GM20000 (cell line): ENCODE data around the gene CPVL.

Experiments used
- DNase-seq: peaks from one replicate; pipeline ENCODE4 v3.0.0; 2012; ENCODE audit warnings: low spot score
- TF ChIP-seq, protein P1 (sequence below): IDR thresholded peaks from 2 replicates; pipeline ENCODE4 v1.5.1; 2012; ENCODE audit warnings: mild to moderate bottlenecking, control low read depth; ENCODE audit errors: extremely low read depth, missing control alignments

CPVL gene

DNA sequence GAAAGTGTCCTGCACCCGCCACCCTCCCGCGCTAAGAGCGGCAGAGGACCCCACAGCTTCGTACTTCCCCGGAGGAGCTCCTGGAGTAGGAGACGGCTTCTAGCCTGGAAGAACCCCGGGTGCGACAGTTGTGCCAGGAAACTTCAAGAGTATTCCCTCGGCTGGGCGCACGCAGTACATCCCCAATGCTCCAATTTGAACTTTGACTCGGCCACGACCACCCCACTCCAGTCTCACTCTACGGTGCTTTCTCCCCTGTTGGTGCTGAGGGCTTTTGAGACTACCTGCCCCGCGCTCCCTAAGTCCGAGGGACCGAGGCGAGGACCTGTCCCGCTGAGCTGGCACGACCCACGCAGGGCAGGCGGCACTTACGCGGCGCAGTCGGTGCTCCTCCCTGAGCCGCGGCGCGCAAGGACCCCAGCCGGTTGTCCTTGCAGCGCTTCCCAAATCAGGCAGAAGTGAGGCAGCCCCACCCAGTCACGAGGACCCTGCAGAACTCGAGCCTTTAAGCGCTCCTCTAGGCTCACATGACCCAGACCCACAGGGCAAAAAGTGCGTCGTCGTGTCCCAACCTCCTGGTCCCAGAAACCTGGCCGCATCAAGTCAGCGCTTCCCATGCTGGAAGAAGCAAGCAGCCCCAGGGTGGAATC lies at the start of gene CPVL:
TSS of gene CPVL (minus strand) at position 481 of the 650 bp plus-strand sequence. CDS start 25,476 bp downstream, outside the sequence.
- TF ChIP-seq, protein P1, sequence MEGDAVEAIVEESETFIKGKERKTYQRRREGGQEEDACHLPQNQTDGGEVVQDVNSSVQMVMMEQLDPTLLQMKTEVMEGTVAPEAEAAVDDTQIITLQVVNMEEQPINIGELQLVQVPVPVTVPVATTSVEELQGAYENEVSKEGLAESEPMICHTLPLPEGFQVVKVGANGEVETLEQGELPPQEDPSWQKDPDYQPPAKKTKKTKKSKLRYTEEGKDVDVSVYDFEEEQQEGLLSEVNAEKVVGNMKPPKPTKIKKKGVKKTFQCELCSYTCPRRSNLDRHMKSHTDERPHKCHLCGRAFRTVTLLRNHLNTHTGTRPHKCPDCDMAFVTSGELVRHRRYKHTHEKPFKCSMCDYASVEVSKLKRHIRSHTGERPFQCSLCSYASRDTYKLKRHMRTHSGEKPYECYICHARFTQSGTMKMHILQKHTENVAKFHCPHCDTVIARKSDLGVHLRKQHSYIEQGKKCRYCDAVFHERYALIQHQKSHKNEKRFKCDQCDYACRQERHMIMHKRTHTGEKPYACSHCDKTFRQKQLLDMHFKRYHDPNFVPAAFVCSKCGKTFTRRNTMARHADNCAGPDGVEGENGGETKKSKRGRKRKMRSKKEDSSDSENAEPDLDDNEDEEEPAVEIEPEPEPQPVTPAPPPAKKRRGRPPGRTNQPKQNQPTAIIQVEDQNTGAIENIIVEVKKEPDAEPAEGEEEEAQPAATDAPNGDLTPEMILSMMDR = no peak
- DNase-seq = no peak

GRCh38 chr7:29194594-29195427 lies 48.5 kb upstream of the CPVL start, which contains the start of gene CHN2:
Gene CHN2, plus strand, starts transcription at chr7:29194775.
- TF ChIP-seq, protein P1 = no peak
- peak; percentile 43 for DNase-seq

DNA sequence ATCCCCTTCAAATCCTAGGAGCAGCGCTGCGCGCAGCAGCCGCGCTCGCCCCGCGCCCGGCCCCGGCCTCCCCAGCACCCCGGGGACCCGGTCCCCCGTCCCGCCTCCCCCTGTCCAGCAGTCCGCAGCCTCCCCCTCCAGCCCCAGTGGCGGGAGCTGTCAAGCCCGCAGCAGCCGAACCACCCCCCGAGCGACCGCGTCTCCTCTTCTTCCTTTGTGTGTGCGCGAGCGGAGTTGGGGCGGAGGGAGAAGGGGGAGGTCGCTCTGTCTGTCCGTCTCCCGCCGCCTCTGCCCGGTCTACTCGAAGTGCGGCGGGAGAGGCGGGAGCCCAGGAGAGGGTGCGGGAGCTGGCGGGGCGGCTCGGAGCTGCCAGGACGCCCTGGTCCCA lies 47.9 kb upstream of the CPVL start:
- no peak for DNase-seq

DNA sequence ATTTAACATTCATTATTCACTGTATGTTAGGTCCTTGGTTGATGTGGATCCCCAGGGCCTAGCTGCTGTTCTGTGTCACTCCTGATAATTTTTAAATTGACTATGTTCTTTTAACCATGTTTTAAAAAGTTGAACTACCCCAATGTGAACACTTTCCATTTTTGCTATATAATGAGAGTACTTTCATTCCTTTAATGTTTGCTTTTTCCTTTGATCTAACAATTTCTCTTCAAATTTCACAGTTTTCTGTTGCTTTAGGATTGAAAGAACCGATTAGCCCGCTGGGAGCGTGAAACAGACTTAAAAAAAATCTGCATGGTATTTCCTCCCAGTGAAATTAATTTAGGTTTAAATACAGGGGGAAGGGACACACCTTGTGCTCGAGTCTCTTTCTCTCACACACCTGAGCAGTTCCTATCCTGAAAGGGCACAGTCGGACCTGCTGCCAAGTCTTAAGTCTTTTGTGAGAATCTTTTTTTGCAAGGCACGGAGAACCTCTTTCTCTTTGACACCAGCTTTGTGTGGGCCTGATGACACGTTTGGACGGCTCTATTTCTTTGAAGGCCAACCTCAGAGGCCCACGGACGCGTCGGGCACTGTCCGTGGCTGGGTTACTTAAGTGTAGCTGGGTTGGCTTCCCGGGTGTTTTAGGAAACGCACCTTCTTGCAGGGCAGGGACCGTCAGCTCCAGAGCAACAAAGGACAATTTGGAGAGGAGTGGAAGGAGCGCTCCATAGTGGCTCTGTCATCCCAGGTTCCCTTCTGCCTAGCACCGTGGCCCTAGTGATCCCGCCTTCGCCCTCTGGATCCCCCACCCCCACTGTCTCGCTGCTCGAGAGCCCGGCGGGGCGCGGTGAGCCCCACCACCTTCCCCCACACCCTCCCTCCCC lies 47.2 kb upstream of the CPVL start:
- TF ChIP-seq, protein P1 = no peak
- DNase-seq = no peak

More for the DNA sequence above, 47.9 kb upstream of the CPVL start:
- TF ChIP-seq, protein P1 = no peak

DNA sequence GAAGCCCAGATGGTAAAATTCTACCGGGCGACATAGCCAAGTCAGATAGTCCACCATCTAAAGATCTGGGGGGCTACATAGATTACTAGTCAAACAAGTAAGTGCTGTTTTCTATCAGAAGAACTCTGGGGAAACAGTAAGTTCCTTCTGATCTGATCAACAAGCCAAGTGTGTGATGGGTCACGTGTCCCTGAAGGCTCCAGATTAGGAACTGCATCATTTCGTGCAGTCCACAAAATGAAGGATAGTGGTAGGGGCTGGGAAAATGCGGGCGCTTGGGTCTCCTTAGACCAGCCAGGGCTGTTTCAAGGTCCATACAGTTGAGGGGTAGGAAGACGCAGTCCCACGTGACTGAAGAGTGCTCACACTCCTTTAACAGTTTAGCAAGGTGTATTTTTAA lies 46.5 kb upstream of the CPVL start:
- no peak for DNase-seq

DNA sequence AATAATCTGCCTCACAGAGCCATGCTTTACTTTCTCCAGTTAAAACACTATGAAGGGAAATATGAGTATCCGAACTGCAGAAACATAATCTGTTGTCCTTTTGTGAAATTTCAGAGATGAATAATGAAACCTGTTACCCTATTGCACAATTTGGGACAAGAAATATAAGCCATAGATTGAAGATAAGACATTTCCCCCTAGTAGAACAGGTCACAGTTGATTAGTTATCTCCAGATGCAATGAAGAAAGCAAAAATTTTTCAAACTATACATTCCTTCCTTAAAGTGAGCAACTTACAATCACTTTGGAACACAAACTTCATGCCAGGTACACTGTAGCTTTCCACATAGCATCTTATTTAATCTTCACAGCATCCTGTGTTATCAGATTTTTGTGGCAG lies 46.0 kb upstream of the CPVL start:
- DNase-seq = no peak

More for the DNA sequence above, 46.5 kb upstream of the CPVL start:
- TF ChIP-seq, protein P1 = no peak

More for the DNA sequence above, 46.0 kb upstream of the CPVL start:
- TF ChIP-seq, protein P1 = no peak
